Loucy (cell line): ENCODE results near the gene MRPS12.

Source experiments
- H2AFZ ChIP-seq: fragments of 200-600 bp; sonication (generic); 2 replicates; pipeline ENCODE4 v1.6.0; 2016; ENCODE audit warnings: antibody characterized with exemption, mild to moderate bottlenecking, low read length, moderate library complexity
- H3F3A ChIP-seq: fragments of 200-600 bp; 2 replicates; pipeline ENCODE4 v1.6.0; 2016; ENCODE audit warnings: antibody characterized with exemption, low read depth, mild to moderate bottlenecking
- H3K27me3 ChIP-seq: fragments of 200-600 bp; sonication (generic); 2 replicates; pipeline ENCODE4 v1.6.1; 2014; ENCODE audit warnings: low read length, mild to moderate bottlenecking; ENCODE audit not compliant: insufficient read depth, poor library complexity, severe bottlenecking
- H3K36me3 ChIP-seq: fragments of 200-600 bp; sonication (generic); 2 replicates; pipeline ENCODE4 v1.6.1; 2016; ENCODE audit warnings: low read length; ENCODE audit not compliant: insufficient read depth
- H3K4me1 ChIP-seq: fragments of 200-600 bp; sonication (generic); 2 replicates; pipeline ENCODE4 v1.5.1; 2014; ENCODE audit warnings: low read length, mild to moderate bottlenecking; ENCODE audit not compliant: insufficient read depth, poor library complexity, severe bottlenecking
- H3K4me2 ChIP-seq: fragments of 200-600 bp; sonication (generic); 2 replicates; pipeline ENCODE4 v1.6.0; 2014; ENCODE audit warnings: antibody characterized with exemption, low read length, low read depth, mild to moderate bottlenecking; ENCODE audit not compliant: poor library complexity, severe bottlenecking
- H3K4me3 ChIP-seq: fragments of 200-600 bp; sonication (generic); 2 replicates; pipeline ENCODE4 v1.5.1; 2014; ENCODE audit warnings: low read length, mild to moderate bottlenecking, mixed read lengths; ENCODE audit not compliant: poor library complexity, severe bottlenecking
- H3K79me2 ChIP-seq: fragments of 200-600 bp; sonication (generic); 2 replicates; pipeline ENCODE4 v1.6.1; 2014; ENCODE audit warnings: low read length; ENCODE audit not compliant: insufficient read depth
- H3K9ac ChIP-seq: fragments of 200-600 bp; sonication (generic); 2 replicates; pipeline ENCODE4 v1.6.0; 2014; ENCODE audit warnings: mild to moderate bottlenecking, low read depth, low read length, moderate library complexity; ENCODE audit not compliant: poor library complexity, severe bottlenecking
- H3K9me2 ChIP-seq: fragments of 200-600 bp; sonication (generic); replicated peaks from 2 replicates; pipeline ENCODE4 v1.6.1; 2016; ENCODE audit warnings: low read depth, low read length, mixed read lengths
- H3K9me3 ChIP-seq: fragments of 200-600 bp; sonication (generic); 2 replicates; pipeline ENCODE4 v1.6.1; 2014; ENCODE audit warnings: mild to moderate bottlenecking, antibody characterized with exemption, low read length, low read depth; ENCODE audit not compliant: insufficient read depth
- H4K20me1 ChIP-seq: fragments of 200-600 bp; sonication (generic); 2 replicates; pipeline ENCODE4 v1.6.0; 2014; ENCODE audit warnings: antibody characterized with exemption, low read length, mild to moderate bottlenecking; ENCODE audit not compliant: insufficient read depth, poor library complexity, severe bottlenecking
- EZH2phosphoT487 ChIP-seq: fragments of 200-600 bp; IDR thresholded peaks from 2 replicates; pipeline ENCODE4 v1.6.1; 2018; ENCODE audit warnings: antibody characterized with exemption, mild to moderate bottlenecking, moderate library complexity, borderline replicate concordance
- TF ChIP-seq, protein P1 (sequence below): fragments of 200-600 bp; sonication (generic); conservative IDR thresholded peaks from 2 replicates; pipeline ENCODE4 v1.5.1; 2014; ENCODE audit warnings: mild to moderate bottlenecking, antibody characterized with exemption, low read length

The MRPS12 gene

DNA sequence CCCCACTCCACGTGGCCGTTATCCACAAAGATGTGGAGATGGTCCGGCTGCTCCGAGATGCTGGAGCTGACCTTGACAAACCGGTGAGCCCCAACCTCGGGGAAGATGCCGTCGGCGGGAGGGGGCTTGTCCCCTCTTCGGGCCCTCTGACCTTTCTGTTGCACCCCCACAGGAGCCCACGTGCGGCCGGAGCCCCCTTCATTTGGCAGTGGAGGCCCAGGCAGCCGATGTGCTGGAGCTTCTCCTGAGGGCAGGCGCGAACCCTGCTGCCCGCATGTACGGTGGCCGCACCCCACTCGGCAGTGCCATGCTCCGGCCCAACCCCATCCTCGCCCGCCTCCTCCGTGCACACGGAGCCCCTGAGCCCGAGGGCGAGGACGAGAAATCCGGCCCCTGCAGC lies 23.5 kb upstream of the MRPS12 start:
- Histone ChIP-seq H2AFZ (no peak overlapping the region), H3K36me3 (no peaks in the 10 kb centered on the region; the same call in 1 of the 2 replicates), H3F3A (no peaks in the 10 kb centered on the region)

DNA sequence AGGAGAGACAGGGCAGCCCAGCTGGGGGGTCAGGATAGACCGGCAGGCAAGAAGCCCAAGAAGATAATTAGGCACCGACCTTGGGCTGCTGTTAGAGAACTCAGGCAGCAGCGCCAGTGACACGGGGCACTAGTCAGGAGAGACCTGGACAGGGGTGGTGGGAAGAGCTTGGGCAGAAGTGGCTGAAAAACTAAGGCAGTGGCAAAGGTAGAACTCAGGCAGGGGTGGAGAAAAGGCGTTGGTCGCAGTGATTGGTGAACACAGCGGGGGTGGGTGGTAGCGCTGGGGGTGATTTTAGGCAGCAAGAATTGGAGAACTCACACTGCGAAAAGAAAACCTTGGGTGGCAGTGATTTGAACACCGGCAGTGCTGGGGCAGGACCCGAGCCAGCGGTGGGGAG lies 23.1 kb upstream of the MRPS12 start:
- Histone ChIP-seq H2AFZ (no peak overlapping the region), H3K4me1 (peaks cover under 1% of the 10 kb centered on the region), H3F3A (no peaks in the 10 kb centered on the region), H3K4me2 (no peak overlapping the region), H3K9ac (no peak overlapping the region), H3K4me3 (no peak overlapping the region), H3K36me3 (no peaks in the 10 kb centered on the region; the same call in 1 of the 2 replicates), H3K9me2 (no peaks in the 10 kb centered on the region), H3K79me2 (no peaks in the 10 kb centered on the region), H3K27me3 (no peaks in the 10 kb centered on the region), H4K20me1 (no peaks in the 10 kb centered on the region), H3K9me3 (no peaks in the 10 kb centered on the region)
- no peak for TF ChIP-seq EZH2phosphoT487
- TF ChIP-seq, protein P1, sequence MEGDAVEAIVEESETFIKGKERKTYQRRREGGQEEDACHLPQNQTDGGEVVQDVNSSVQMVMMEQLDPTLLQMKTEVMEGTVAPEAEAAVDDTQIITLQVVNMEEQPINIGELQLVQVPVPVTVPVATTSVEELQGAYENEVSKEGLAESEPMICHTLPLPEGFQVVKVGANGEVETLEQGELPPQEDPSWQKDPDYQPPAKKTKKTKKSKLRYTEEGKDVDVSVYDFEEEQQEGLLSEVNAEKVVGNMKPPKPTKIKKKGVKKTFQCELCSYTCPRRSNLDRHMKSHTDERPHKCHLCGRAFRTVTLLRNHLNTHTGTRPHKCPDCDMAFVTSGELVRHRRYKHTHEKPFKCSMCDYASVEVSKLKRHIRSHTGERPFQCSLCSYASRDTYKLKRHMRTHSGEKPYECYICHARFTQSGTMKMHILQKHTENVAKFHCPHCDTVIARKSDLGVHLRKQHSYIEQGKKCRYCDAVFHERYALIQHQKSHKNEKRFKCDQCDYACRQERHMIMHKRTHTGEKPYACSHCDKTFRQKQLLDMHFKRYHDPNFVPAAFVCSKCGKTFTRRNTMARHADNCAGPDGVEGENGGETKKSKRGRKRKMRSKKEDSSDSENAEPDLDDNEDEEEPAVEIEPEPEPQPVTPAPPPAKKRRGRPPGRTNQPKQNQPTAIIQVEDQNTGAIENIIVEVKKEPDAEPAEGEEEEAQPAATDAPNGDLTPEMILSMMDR, result no peak

More for the DNA sequence above, 23.5 kb upstream of the MRPS12 start:
- Histone ChIP-seq H3K4me3 (no peak overlapping the region), H3K79me2 (no peaks in the 10 kb centered on the region), H3K4me1 (no peaks in the 10 kb centered on the region), H4K20me1 (no peaks in the 10 kb centered on the region), H3K4me2 (no peak overlapping the region), H3K9me3 (no peaks in the 10 kb centered on the region), H3K9ac (no peak overlapping the region), H3K9me2 (no peaks in the 10 kb centered on the region), H3K27me3 (no peaks in the 10 kb centered on the region)
- TF ChIP-seq EZH2phosphoT487, result no peak
- TF ChIP-seq, protein P1, result no peak

GRCh38 chr19:38908911-38909310 lies 21.8 kb upstream of the MRPS12 start:
- H4K20me1 ChIP-seq, result no peaks in the 10 kb centered on the region
- no peaks in the 10 kb centered on the region for H3K9me3 ChIP-seq
- no peak overlapping the region for H2AFZ ChIP-seq
- no peaks in the 10 kb centered on the region for H3K79me2 ChIP-seq
- H3K9ac ChIP-seq, result no peak overlapping the region
- no peaks in the 10 kb centered on the region for H3K27me3 ChIP-seq
- no peaks in the 10 kb centered on the region for H3F3A ChIP-seq
- no peaks in the 10 kb centered on the region for H3K9me2 ChIP-seq
- no peaks in the 10 kb centered on the region; the same call in 1 of the 2 replicates for H3K36me3 ChIP-seq
- no peak overlapping the region for H3K4me2 ChIP-seq
- H3K4me3 ChIP-seq, result no peak overlapping the region
- peaks cover 7% of the 10 kb centered on the region for H3K4me1 ChIP-seq
- TF ChIP-seq EZH2phosphoT487, result no peak
- TF ChIP-seq, protein P1, result no peak
